Trophoblast cell (in vitro differentiated cells and primary cell): ENCODE results near the gene OR2T27.
A peak's percentile ranks its signal among the peaks of the same experiment; 100 is the strongest.

Source experiments
- DNase-seq, 2 donors: peaks; one replicate each; pipeline ENCODE4 v3.0.0-alpha.2; 2016
- H2AFZ ChIP-seq: 2 replicates; pipeline ENCODE4 v1.6.1; 2013; ENCODE audit warnings: low read length, moderate library complexity, mild to moderate bottlenecking; ENCODE audit not compliant: insufficient read depth, poor library complexity
- H2AK5ac ChIP-seq: 2 replicates; pipeline ENCODE4 v1.6.1; 2013; ENCODE audit warnings: mild to moderate bottlenecking, low read length
- H2BK120ac ChIP-seq: 2 replicates; pipeline ENCODE4 v1.6.1; 2013; ENCODE audit warnings: low read length, mild to moderate bottlenecking, moderate library complexity; ENCODE audit not compliant: insufficient read depth, poor library complexity
- H2BK12ac ChIP-seq: 2 replicates; pipeline ENCODE4 v1.6.1; 2013; ENCODE audit warnings: mild to moderate bottlenecking, low read length, moderate library complexity
- H2BK5ac ChIP-seq: 2 replicates; pipeline ENCODE4 v1.6.1; 2013; ENCODE audit warnings: low read length, low read depth, moderate library complexity, mild to moderate bottlenecking; ENCODE audit not compliant: poor library complexity
- H3K14ac ChIP-seq: 2 replicates; pipeline ENCODE4 v1.6.1; 2013; ENCODE audit warnings: mild to moderate bottlenecking, low read length
- H3K18ac ChIP-seq: 2 replicates; pipeline ENCODE4 v1.6.1; 2013; ENCODE audit warnings: mild to moderate bottlenecking, low read length
- H3K23ac ChIP-seq: 2 replicates; pipeline ENCODE4 v1.6.1; 2013; ENCODE audit warnings: low read length
- H3K27ac ChIP-seq: 2 replicates; pipeline ENCODE4 v1.5.1; 2013; ENCODE audit warnings: low read depth, mild to moderate bottlenecking, inconsistent platforms, low read length, moderate library complexity
- H3K27me3 ChIP-seq: 2 replicates; pipeline ENCODE4 v1.6.1; 2013; ENCODE audit warnings: inconsistent platforms, mild to moderate bottlenecking, low read length, moderate library complexity; ENCODE audit not compliant: insufficient read depth
- H3K36me3 ChIP-seq, 2 experiments: 1 replicate in 1 of 2; 2 replicates in 1 of 2; pipeline ENCODE4 v1.6.1; 2013; ENCODE audit warnings: low read length in 2 of 2, mild to moderate bottlenecking in 2 of 2, moderate library complexity in 1 of 2; ENCODE audit not compliant: insufficient read depth in 2 of 2, control insufficient read depth in 1 of 2
- H3K4ac ChIP-seq: 2 replicates; pipeline ENCODE4 v1.6.1; 2013; ENCODE audit warnings: low read depth, mild to moderate bottlenecking, low read length, moderate library complexity
- H3K4me1 ChIP-seq, 2 experiments: 1 replicate in 1 of 2; 2 replicates in 1 of 2; pipeline ENCODE4 v1.6.1; 2013; ENCODE audit warnings: low read length in 2 of 2, mild to moderate bottlenecking in 2 of 2, moderate library complexity in 1 of 2; ENCODE audit not compliant: insufficient read depth in 2 of 2, control insufficient read depth in 1 of 2
- H3K4me2 ChIP-seq: 2 replicates; pipeline ENCODE4 v1.6.1; 2013; ENCODE audit warnings: inconsistent platforms, mild to moderate bottlenecking, low read length, moderate library complexity
- H3K4me3 ChIP-seq: 2 replicates; pipeline ENCODE4 v1.5.1; 2013; ENCODE audit warnings: mild to moderate bottlenecking, low read depth, low read length, inconsistent platforms
- H3K79me1 ChIP-seq: one replicate; pipeline ENCODE4 v1.6.1; 2013; ENCODE audit warnings: low read length
- H3K79me2 ChIP-seq: 2 replicates; pipeline ENCODE4 v1.6.1; 2013; ENCODE audit warnings: low read length, mild to moderate bottlenecking; ENCODE audit not compliant: control insufficient read depth, insufficient read depth, poor library complexity
- H3K9ac ChIP-seq: 2 replicates; pipeline ENCODE4 v1.6.1; 2013; ENCODE audit warnings: mild to moderate bottlenecking, low read length
- H3K9me3 ChIP-seq: 2 replicates; pipeline ENCODE4 v1.6.1; 2013; ENCODE audit warnings: low read depth, mild to moderate bottlenecking, control low read depth, inconsistent platforms, low read length; ENCODE audit not compliant: insufficient read depth
- H4K12ac ChIP-seq: 2 replicates; pipeline ENCODE4 v1.6.1; 2013; ENCODE audit warnings: low read depth, mild to moderate bottlenecking, low read length, moderate library complexity
- H4K8ac ChIP-seq: 2 replicates; pipeline ENCODE4 v1.6.1; 2013; ENCODE audit warnings: low read depth, mild to moderate bottlenecking, low read length, moderate library complexity
- H4K91ac ChIP-seq: one replicate; pipeline ENCODE4 v1.6.1; 2013; ENCODE audit warnings: low read depth, mild to moderate bottlenecking, low read length, moderate library complexity
- WGBS: extraction: QIAGEN DNeasy Blood & Tissue Kit; methylation state at CpG from one replicate; pipeline ENCODE4 v1.1.7; 2013; ENCODE audit warnings: missing lambda C conversion rate; ENCODE audit not compliant: insufficient read length, insufficient coverage; ENCODE audit errors: extremely low coverage; 5-methylcytosine and 5-hydroxymethylcytosine counted together

OR2T27 gene

GRCh38 chr1:248625166-248625565 lies 30.2 kb downstream of the OR2T27 start:
- no peaks in the 10 kb centered on the region for H3K79me2 ChIP-seq
- H4K8ac ChIP-seq, result no peak overlapping the region
- no peak overlapping the region for H2AK5ac ChIP-seq
- H3K18ac ChIP-seq, result no peak overlapping the region
- no peak overlapping the region for H3K14ac ChIP-seq
- H3K79me1 ChIP-seq, result no peaks in the 10 kb centered on the region
- WGBS, result no CpG with 5 or more reads among the region's 4 CpGs
- peaks cover 33% of the 10 kb centered on the region for H3K9me3 ChIP-seq
- no peaks in the 10 kb centered on the region for H3K36me3 ChIP-seq
- H3K9ac ChIP-seq, result no peak overlapping the region
- H3K4me3 ChIP-seq, result no peak overlapping the region
- no peak overlapping the region for H2BK5ac ChIP-seq
- no peak overlapping the region for H3K23ac ChIP-seq
- H2BK12ac ChIP-seq, result no peak overlapping the region
- H2BK120ac ChIP-seq, result no peak overlapping the region
- H4K91ac ChIP-seq, result no peak overlapping the region
- H2AFZ ChIP-seq, result no peak overlapping the region
- no peaks in the 10 kb centered on the region for H3K27me3 ChIP-seq
- H3K4ac ChIP-seq, result no peak overlapping the region
- H4K12ac ChIP-seq, result no peak overlapping the region
- no peaks in the 10 kb centered on the region for H3K4me1 ChIP-seq
- H3K4me2 ChIP-seq, result no peak overlapping the region
- H3K27ac ChIP-seq, result no peak overlapping the region
- peak; percentile 83 for DNase-seq

GRCh38 chr1:248622570-248623001 lies 32.7 kb downstream of the OR2T27 start:
- H3K4ac ChIP-seq, result no peak overlapping the region
- WGBS, result no CpG with 5 or more reads among the region's 4 CpGs
- H3K4me3 ChIP-seq, result no peak overlapping the region

DNA sequence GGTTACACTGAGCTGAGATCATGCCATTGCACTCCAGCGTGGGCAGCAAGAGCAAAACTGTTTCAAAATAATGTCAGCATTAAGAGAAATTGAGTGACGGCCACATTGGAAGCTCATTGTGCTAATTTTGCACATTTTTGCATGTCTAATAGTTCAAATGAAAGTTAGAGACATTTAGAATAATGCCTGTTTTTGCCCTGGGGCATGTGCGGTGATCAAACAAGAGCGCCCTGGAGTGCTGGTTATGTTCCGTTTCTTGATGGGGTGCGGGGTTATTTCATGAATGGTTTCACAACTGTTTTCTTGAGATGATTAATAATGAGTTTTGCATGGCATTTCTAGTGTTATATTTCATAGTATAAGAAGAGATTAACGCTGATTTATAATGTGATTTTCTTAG lies 33.6 kb downstream of the OR2T27 start:
- Histone ChIP-seq H3K4me2 (no peak overlapping the region), H3K18ac (no peak overlapping the region), H2AK5ac (no peak overlapping the region), H3K9ac (no peak overlapping the region), H4K91ac (no peak overlapping the region), H3K36me3 (no peaks in the 10 kb centered on the region), H3K79me2 (no peaks in the 10 kb centered on the region), H3K9me3 (peaks cover 23% of the 10 kb centered on the region), H3K4ac (no peak overlapping the region), H2BK5ac (no peak overlapping the region), H2BK12ac (no peak overlapping the region), H3K27me3 (no peaks in the 10 kb centered on the region), H3K14ac (no peak overlapping the region), H2BK120ac (no peak overlapping the region), H3K4me3 (no peak overlapping the region), H3K79me1 (no peaks in the 10 kb centered on the region), H3K23ac (no peak overlapping the region), H3K4me1 (no peaks in the 10 kb centered on the region), H4K8ac (no peak overlapping the region), H2AFZ (no peak overlapping the region), H4K12ac (no peak overlapping the region), H3K27ac (no peak overlapping the region)
- no peak for DNase-seq
- WGBS, result no CpG with 5 or more reads among the region's 7 CpGs

More at GRCh38 chr1:248622570-248623001, 32.7 kb downstream of the OR2T27 start:
- no peak overlapping the region for H3K4me2 ChIP-seq
- H3K9me3 ChIP-seq, result peaks cover 29% of the 10 kb centered on the region
- no peak overlapping the region for H2BK5ac ChIP-seq
- no peak overlapping the region for H2AFZ ChIP-seq
- H3K79me2 ChIP-seq, result no peaks in the 10 kb centered on the region
- no peak overlapping the region for H3K23ac ChIP-seq
- no peaks in the 10 kb centered on the region for H3K27me3 ChIP-seq
- H3K18ac ChIP-seq, result no peak overlapping the region
- no peak overlapping the region for H2AK5ac ChIP-seq
- H4K12ac ChIP-seq, result no peak overlapping the region
- H3K79me1 ChIP-seq, result no peaks in the 10 kb centered on the region
- H2BK120ac ChIP-seq, result no peak overlapping the region
- no peak overlapping the region for H4K91ac ChIP-seq
- H3K27ac ChIP-seq, result no peak overlapping the region
- H3K9ac ChIP-seq, result no peak overlapping the region
- DNase-seq, result peak; percentile 64 to 68
- no peaks in the 10 kb centered on the region for H3K36me3 ChIP-seq
- H3K4me1 ChIP-seq, result no peaks in the 10 kb centered on the region
- no peak overlapping the region for H4K8ac ChIP-seq
- no peak overlapping the region for H2BK12ac ChIP-seq
- H3K14ac ChIP-seq, result no peak overlapping the region

- Histone ChIP-seq H3K4me2 (no peak overlapping the region), H3K9ac (no peak overlapping the region), H3K27ac (no peak overlapping the region), H3K18ac (no peak overlapping the region), H3K79me1 (no peaks in the 10 kb centered on the region), H2BK5ac (no peak overlapping the region), H3K4me3 (no peak overlapping the region), H4K91ac (no peak overlapping the region), H2BK12ac (no peak overlapping the region), H2AK5ac (no peak overlapping the region), H3K4me1 (no peaks in the 10 kb centered on the region), H3K4ac (no peak overlapping the region), H3K79me2 (no peaks in the 10 kb centered on the region), H2BK120ac (no peak overlapping the region), H4K12ac (no peak overlapping the region), H3K9me3 (peaks cover 11% of the 10 kb centered on the region), H3K36me3 (no peaks in the 10 kb centered on the region), H4K8ac (no peak overlapping the region), H3K14ac (no peak overlapping the region), H3K23ac (no peak overlapping the region), H3K27me3 (no peaks in the 10 kb centered on the region), H2AFZ (no peak overlapping the region)
- peak; percentile 73 to 79 for DNase-seq
- no CpG with 5 or more reads among the region's 3 CpGs for WGBS
Observed at GRCh38 chr1:248618878-248619277, 36.5 kb downstream of the OR2T27 start.
